Prostate gland (tissue), 2 donors: ENCODE measurements around the gene PPP1R36. TPM values are rescaled to one million over a fixed set of nuclear protein-coding genes. Genes with fewer than 3 reads are reported as not detected.
"Not testable (repeated sequence)": the region's sequence is repeated elsewhere in the genome, so short reads cannot be mapped to it uniquely, and the experiment has no call there.

Experiments used
- DNase-seq: peaks from one replicate; pipeline ENCODE4 v3.0.0-alpha.2; 2019; ENCODE audit warnings: low spot score
- H3K27ac ChIP-seq, 2 donors: fragments of 200-600 bp; sonication (generic); 2 replicates each; pipeline ENCODE4 v1.5.1; 2017 to 2019
- H3K27me3 ChIP-seq: fragments of 200-600 bp; sonication (generic); replicated peaks from 2 replicates; pipeline ENCODE4 v1.5.1; 2019; ENCODE audit not compliant: insufficient read depth
- H3K36me3 ChIP-seq, 2 donors: fragments of 200-600 bp; sonication (generic); 1 replicate in 1 of 2; 2 replicates in 1 of 2; pipeline versions ENCODE4 v1.5.1 to v1.8.1; 2017 to 2019
- H3K4me1 ChIP-seq: fragments of 200-600 bp; sonication (generic); replicated peaks from 2 replicates; pipeline ENCODE4 v1.5.1; 2019
- H3K4me3 ChIP-seq, 2 donors: fragments of 200-600 bp; sonication (generic); 2 replicates each; pipeline ENCODE4 v1.5.1; 2017 to 2019
- H3K9me3 ChIP-seq: fragments of 200-600 bp; sonication (generic); 2 replicates; pipeline ENCODE4 v1.5.1; 2017
- POLR2A ChIP-seq: fragments of 450-650 bp; IDR thresholded peaks from one replicate; pipeline ENCODE4 v1.6.1; 2016; ENCODE audit warnings: antibody characterized with exemption, mild to moderate bottlenecking
- POLR2AphosphoS5 ChIP-seq: sonication (generic); formaldehyde crosslinking; IDR thresholded peaks from one replicate; pipeline ENCODE4 v1.6.1; 2017; ENCODE audit warnings: antibody characterized with exemption
- WGBS: methylation state at CpG from one replicate; pipeline ENCODE4 v1.1.5; 2018; 5-methylcytosine and 5-hydroxymethylcytosine counted together
- intact Hi-C: fragments of 100-400 bp; cut with DNase I; formaldehyde crosslinking; loops from one replicate; pipeline ENCODE4 v1.14.2; 2022
- total RNA-seq, 2 donors: library from RNA; depleted of rRNA; stranded (reverse); fragments of >200 nt; gene quantifications; one replicate each; pipeline ENCODE4 v1.1.0, GENCODE V29; 2016
- TF ChIP-seq, protein P1 (sequence below), 4 experiments: fragments of 200-600 bp in 2 of 4; fragments of 450-650 bp in 2 of 4; sonication (generic) in 2 of 4; IDR thresholded peaks; 1 replicate in 3 of 4; 2 replicates in 1 of 4; pipeline ENCODE4 v1.5.1; 2016 to 2019; ENCODE audit warnings: antibody characterized with exemption in 4 of 4, mild to moderate bottlenecking in 2 of 4, moderate library complexity in 2 of 4

PPP1R36 gene
- total RNA-seq, 2 donors from 2014 or later = 2.0 to 8.6 TPM

DNA sequence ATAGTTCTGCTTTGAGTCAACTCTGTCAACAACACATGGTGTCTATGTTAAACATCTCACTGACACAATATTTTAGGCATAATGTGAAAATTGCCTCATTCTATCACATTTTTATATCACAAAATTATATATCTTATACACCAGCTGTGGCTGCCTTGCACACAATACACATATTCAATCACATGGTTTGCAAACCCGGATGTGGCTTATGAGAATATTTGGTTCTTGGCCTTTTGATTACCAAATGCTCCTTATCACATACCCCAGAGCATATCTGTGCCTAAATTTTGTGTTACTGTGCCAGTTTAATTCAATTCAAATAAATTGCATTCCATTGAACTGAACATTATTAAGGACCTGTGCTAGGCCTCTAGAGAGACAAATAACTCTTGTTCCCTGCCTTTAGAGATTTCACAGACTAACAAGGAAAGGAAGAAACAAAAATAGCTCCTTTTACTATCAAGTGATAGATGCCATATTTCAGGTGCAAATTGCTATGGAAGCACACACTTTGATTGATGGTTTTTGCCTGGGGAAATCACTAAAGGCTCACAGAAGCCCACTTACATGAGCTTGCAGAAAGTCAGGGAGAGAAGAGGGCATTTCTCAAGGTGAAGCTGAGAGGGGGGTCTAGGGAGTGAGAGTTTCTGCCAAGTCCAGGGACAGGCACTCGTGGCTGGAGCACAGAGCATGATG, 63.4 kb downstream of the PPP1R36 start:
- Histone ChIP-seq H3K9me3 (no peaks in the 10 kb centered on the region), H3K4me3 (no peak overlapping the region), H3K27me3 (no peaks in the 10 kb centered on the region), H3K36me3 (no peaks in the 10 kb centered on the region), H3K27ac (no peak overlapping the region), H3K4me1 (no peaks in the 10 kb centered on the region)
- DNase-seq = no peak
- WGBS = 87% methylated on average over 2 of the region's 2 CpGs
- intact Hi-C loops = no loop called here
- TF ChIP-seq POLR2AphosphoS5 (no peak), POLR2A (no peak)
- TF ChIP-seq, protein P1, sequence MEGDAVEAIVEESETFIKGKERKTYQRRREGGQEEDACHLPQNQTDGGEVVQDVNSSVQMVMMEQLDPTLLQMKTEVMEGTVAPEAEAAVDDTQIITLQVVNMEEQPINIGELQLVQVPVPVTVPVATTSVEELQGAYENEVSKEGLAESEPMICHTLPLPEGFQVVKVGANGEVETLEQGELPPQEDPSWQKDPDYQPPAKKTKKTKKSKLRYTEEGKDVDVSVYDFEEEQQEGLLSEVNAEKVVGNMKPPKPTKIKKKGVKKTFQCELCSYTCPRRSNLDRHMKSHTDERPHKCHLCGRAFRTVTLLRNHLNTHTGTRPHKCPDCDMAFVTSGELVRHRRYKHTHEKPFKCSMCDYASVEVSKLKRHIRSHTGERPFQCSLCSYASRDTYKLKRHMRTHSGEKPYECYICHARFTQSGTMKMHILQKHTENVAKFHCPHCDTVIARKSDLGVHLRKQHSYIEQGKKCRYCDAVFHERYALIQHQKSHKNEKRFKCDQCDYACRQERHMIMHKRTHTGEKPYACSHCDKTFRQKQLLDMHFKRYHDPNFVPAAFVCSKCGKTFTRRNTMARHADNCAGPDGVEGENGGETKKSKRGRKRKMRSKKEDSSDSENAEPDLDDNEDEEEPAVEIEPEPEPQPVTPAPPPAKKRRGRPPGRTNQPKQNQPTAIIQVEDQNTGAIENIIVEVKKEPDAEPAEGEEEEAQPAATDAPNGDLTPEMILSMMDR (IDR thresholded peaks at IDR 0.05) = no peak

GRCh38 chr14:64614166-64614565, 64.4 kb downstream of the PPP1R36 start:
- Histone ChIP-seq H3K36me3 (no peaks in the 10 kb centered on the region), H3K9me3 (no peaks in the 10 kb centered on the region), H3K27me3 (no peaks in the 10 kb centered on the region), H3K27ac (no peak overlapping the region), H3K4me1 (no peaks in the 10 kb centered on the region), H3K4me3 (no peak overlapping the region)
- WGBS = 57% methylated on average over 2 of the region's 2 CpGs
- TF ChIP-seq, protein P1 (IDR thresholded peaks at IDR 0.05) = no peak
- no peak for TF ChIP-seq POLR2AphosphoS5
- no peak for TF ChIP-seq POLR2A
- DNase-seq = no peak
- intact Hi-C loops = no loop called here

DNA sequence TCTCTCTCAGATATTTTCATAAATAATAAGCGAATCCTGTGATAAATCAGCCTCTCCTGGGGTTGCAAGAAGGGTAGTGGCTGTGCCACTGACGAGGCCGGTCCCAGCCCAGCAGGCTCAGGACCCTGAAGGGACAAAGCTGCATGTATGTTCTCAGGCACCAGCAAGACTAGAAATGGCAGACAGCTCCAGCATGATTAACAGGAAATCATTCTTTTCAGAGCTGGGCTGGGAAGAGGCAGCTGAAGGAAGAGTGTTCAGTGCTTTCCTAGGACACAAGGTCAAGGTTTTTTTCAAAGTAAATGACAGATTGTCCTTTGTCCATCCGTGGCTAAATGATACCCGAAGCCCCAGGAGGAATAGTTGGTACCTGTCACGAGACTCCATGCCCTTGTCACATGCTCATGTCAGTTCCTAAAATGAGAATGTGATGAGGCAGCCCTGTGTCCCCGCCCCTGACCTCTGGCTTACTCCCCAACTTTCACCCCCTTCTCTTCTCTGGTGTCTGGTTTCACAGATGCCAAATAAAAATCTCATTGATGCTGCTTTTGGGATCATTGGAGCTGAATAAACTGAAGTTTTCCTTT, 65.1 kb downstream of the PPP1R36 start:
- H3K9me3 ChIP-seq = no peaks in the 10 kb centered on the region
- H3K27ac ChIP-seq = no peak overlapping the region
- H3K4me1 ChIP-seq = no peaks in the 10 kb centered on the region
- DNase-seq = no peak
- H3K36me3 ChIP-seq = no peaks in the 10 kb centered on the region
- no peaks in the 10 kb centered on the region for H3K27me3 ChIP-seq
- H3K4me3 ChIP-seq = no peak overlapping the region
- intact Hi-C loops = no loop called here
- WGBS = 69% methylated on average over 7 of the region's 7 CpGs
- TF ChIP-seq, protein P1 (IDR thresholded peaks at IDR 0.05) = no peak
- no peak for TF ChIP-seq POLR2AphosphoS5
- no peak for TF ChIP-seq POLR2A

DNA sequence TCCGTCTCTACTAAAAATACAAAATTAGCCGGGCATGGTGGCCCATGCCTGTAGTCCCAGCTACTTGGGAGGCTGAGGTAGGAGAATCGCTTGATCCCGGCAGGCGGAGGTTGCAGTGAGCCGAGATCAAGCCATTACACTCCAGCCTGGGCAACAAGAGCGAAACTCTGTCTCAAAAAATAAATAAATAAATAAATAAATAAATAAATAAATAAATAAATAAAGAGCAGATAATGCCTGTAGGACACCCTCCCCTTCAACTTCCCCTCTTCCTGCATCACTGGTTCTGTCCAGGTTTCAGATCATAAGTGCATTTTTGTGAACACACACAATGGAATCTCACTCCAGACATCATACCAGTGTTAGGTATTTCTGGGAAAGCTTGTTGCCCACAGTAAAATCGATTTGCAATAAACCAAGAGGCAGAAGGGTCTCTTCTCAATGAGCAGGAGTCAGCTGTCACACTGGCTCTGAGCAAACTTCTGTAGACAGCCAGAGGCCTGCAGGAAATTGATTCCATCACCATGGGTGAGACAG, 68.2 kb downstream of the PPP1R36 start:
- H3K9me3 ChIP-seq, intact Hi-C loops, H3K36me3 ChIP-seq, DNase-seq, H3K27me3 ChIP-seq, H3K27ac ChIP-seq, H3K4me3 ChIP-seq, H3K4me1 ChIP-seq: not testable (repeated sequence)
- WGBS = 90% methylated on average over 8 of the region's 8 CpGs

GRCh38 chr14:64620910-64621309, 71.1 kb downstream of the PPP1R36 start:
- WGBS = 93% methylated on average over 1 of the region's 1 CpG
- Histone ChIP-seq H3K9me3 (no peaks in the 10 kb centered on the region), H3K27me3 (peaks cover 3% of the 10 kb centered on the region), H3K36me3 (no peaks in the 10 kb centered on the region), H3K4me1 (no peaks in the 10 kb centered on the region), H3K4me3 (no peak overlapping the region), H3K27ac (no peak overlapping the region)
- DNase-seq = no peak
- TF ChIP-seq POLR2A (no peak), POLR2AphosphoS5 (no peak)
- TF ChIP-seq, protein P1 (IDR thresholded peaks at IDR 0.05) = no peak
- intact Hi-C loops = no loop called here
